ENCODE data around the gene DNAJA4.

DNAJA4 gene

GRCh38 chr15:78259232-78259631 is 5.1 kb upstream of the DNAJA4 start:
- no peak for ATAC-seq
- TF ChIP-seq ZNF565 (CRISPR knock-in tag; conservative IDR thresholded peaks at IDR 0.05; ENCODE audit: low read depth) (no peak), CREB5 (CRISPR knock-in tag; IDR thresholded peaks at IDR 0.05; ENCODE audit: low read depth) (no peak), TCF4 (CRISPR knock-in tag; IDR thresholded peaks at IDR 0.05; ENCODE audit: borderline replicate concordance) (no peak), ESRRG (CRISPR knock-in tag; IDR thresholded peaks at IDR 0.05) (no peak), ZNF8 (CRISPR knock-in tag; IDR thresholded peaks at IDR 0.05) (no peak), ZFP30 (CRISPR knock-in tag; IDR thresholded peaks at IDR 0.05) (no peak), BACH2 (CRISPR knock-in tag; IDR thresholded peaks at IDR 0.05; ENCODE audit: borderline replicate concordance) (no peak), POU6F1 (CRISPR knock-in tag; IDR thresholded peaks at IDR 0.05; ENCODE audit: borderline replicate concordance, low read depth) (no peak), ZNF70 (CRISPR knock-in tag; IDR thresholded peaks at IDR 0.05) (no peak), PPARA (CRISPR knock-in tag; IDR thresholded peaks at IDR 0.05; ENCODE audit: borderline replicate concordance) (no peak), GLIS3 (CRISPR knock-in tag; IDR thresholded peaks at IDR 0.05) (no peak), ARNTL (CRISPR knock-in tag; IDR thresholded peaks at IDR 0.05; ENCODE audit: borderline replicate concordance, low read depth) (no peak), RARB (CRISPR knock-in tag; IDR thresholded peaks at IDR 0.05) (no peak)

GRCh38 chr15:78260489-78260888 is 3.9 kb upstream of the DNAJA4 start:
- no peak for TF ChIP-seq CSRNP3 (CRISPR knock-in tag; IDR thresholded peaks at IDR 0.05)
- TF ChIP-seq GLIS3 (CRISPR knock-in tag; IDR thresholded peaks at IDR 0.05) = no peak
- no peak for TF ChIP-seq ESRRG (CRISPR knock-in tag; IDR thresholded peaks at IDR 0.05)
- TF ChIP-seq SNAI2 (CRISPR knock-in tag; IDR thresholded peaks at IDR 0.05) = no peak
- no peak for TF ChIP-seq ZNF70 (CRISPR knock-in tag; IDR thresholded peaks at IDR 0.05)
- no peak for TF ChIP-seq PPARA (CRISPR knock-in tag; IDR thresholded peaks at IDR 0.05; ENCODE audit: borderline replicate concordance)
- TF ChIP-seq TSHZ2 (CRISPR knock-in tag; IDR thresholded peaks at IDR 0.05) = no peak
- no peak for TF ChIP-seq CREB5 (CRISPR knock-in tag; IDR thresholded peaks at IDR 0.05; ENCODE audit: low read depth)
- TF ChIP-seq ARNTL (CRISPR knock-in tag; IDR thresholded peaks at IDR 0.05; ENCODE audit: borderline replicate concordance, low read depth) = no peak
- TF ChIP-seq TOX (CRISPR knock-in tag; IDR thresholded peaks at IDR 0.05; ENCODE audit: borderline replicate concordance) = no peak
- ATAC-seq = no peak

- ATAC-seq = no peak
- TF ChIP-seq ZNF70 (CRISPR knock-in tag; IDR thresholded peaks at IDR 0.05) = no peak
These were observed 3.3 kb upstream of the DNAJA4 start for GRCh38 chr15:78261062-78261461.

- ATAC-seq = no peak
- TF ChIP-seq PPARA (CRISPR knock-in tag; IDR thresholded peaks at IDR 0.05; ENCODE audit: borderline replicate concordance) (no peak), CSRNP3 (CRISPR knock-in tag; IDR thresholded peaks at IDR 0.05) (no peak), RARB (CRISPR knock-in tag; IDR thresholded peaks at IDR 0.05) (no peak), TCF4 (CRISPR knock-in tag; IDR thresholded peaks at IDR 0.05; ENCODE audit: borderline replicate concordance) (no peak), ZFP30 (CRISPR knock-in tag; IDR thresholded peaks at IDR 0.05) (no peak), POU6F1 (CRISPR knock-in tag; IDR thresholded peaks at IDR 0.05; ENCODE audit: borderline replicate concordance, low read depth) (no peak), GLIS3 (CRISPR knock-in tag; IDR thresholded peaks at IDR 0.05) (no peak), ZC3H10 (CRISPR knock-in tag; IDR thresholded peaks at IDR 0.05) (no peak), SNAI2 (CRISPR knock-in tag; IDR thresholded peaks at IDR 0.05) (no peak), CREB5 (CRISPR knock-in tag; IDR thresholded peaks at IDR 0.05; ENCODE audit: low read depth) (no peak), ZNF565 (CRISPR knock-in tag; conservative IDR thresholded peaks at IDR 0.05; ENCODE audit: low read depth) (no peak), ARNTL (CRISPR knock-in tag; IDR thresholded peaks at IDR 0.05; ENCODE audit: borderline replicate concordance, low read depth) (no peak), ZNF70 (CRISPR knock-in tag; IDR thresholded peaks at IDR 0.05) (no peak), ESRRG (CRISPR knock-in tag; IDR thresholded peaks at IDR 0.05) (no peak), ISL1 (CRISPR knock-in tag; IDR thresholded peaks at IDR 0.05) (no peak), CSDC2 (CRISPR knock-in tag; IDR thresholded peaks at IDR 0.05) (no peak)
These were observed 996 bp upstream of the DNAJA4 start for GRCh38 chr15:78263351-78263781.
